IPS-NIHi7 (cell line): Measurements from ENCODE around the gene GOLGA8F.
"Not testable (repeated sequence)": the region's sequence is repeated elsewhere in the genome, so short reads cannot be mapped to it uniquely, and the experiment has no call there.

Source experiments
- DNase-seq: peaks from one replicate; pipeline ENCODE4 v3.0.0; 2012; ENCODE audit warnings: mixed read lengths; ENCODE audit errors: extremely low spot score

The GOLGA8F gene

GRCh38 chr15:28378364-28378763 is at the start of gene GOLGA8F:
Gene GOLGA8F, plus strand, starts transcription at chr15:28378664. Its CDS starts 98 bp downstream, at chr15:28378762.
- not testable (repeated sequence) for DNase-seq

- not testable (repeated sequence) for DNase-seq
Observed at GRCh38 chr15:28357984-28358383, 20.5 kb upstream of the GOLGA8F start, which contains the start of gene GOLGA6L24. Gene GOLGA6L24, minus strand, starts transcription at chr15:28358084. Its CDS starts 61 bp downstream, at chr15:28358023.

DNA sequence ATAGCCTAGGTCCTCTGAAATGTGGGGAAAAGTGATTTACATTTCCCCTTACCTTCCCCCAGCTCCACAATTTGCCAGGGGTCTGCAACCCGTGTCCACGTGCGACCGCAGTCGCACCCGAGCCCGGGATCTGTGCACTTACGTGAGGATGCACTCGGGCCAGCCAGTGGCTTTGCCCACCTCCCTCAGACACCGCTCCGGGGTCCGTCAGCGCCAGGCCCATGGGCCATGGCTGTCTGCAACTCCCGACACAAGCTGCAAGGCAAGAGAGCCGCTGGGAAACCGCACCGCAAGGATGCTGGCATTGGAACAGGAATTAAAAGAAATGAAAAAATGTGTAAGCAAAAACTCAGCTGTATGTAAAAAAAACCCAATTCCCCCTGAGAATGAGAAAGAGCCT is 13.0 kb upstream of the GOLGA8F start:
- not testable (repeated sequence) for DNase-seq

- DNase-seq = not testable (repeated sequence)
Observed at GRCh38 chr15:28380053-28380452, 1.6 kb downstream of the GOLGA8F start.

GRCh38 chr15:28396022-28396421 is 17.6 kb downstream of the GOLGA8F start:
- DNase-seq = not testable (repeated sequence)

GRCh38 chr15:28402774-28403435 is 24.4 kb downstream of the GOLGA8F start:
- not testable (repeated sequence) for DNase-seq

- DNase-seq = not testable (repeated sequence)
Observed at GRCh38 chr15:28420470-28420869, 42.0 kb downstream of the GOLGA8F start.

GRCh38 chr15:28435594-28435993 is 57.1 kb downstream of the GOLGA8F start:
- not testable (repeated sequence) for DNase-seq
